ENCODE results near the gene ITFG1.
A peak's percentile ranks its signal among the peaks of the same experiment; 100 is the strongest.

Gene ITFG1

DNA sequence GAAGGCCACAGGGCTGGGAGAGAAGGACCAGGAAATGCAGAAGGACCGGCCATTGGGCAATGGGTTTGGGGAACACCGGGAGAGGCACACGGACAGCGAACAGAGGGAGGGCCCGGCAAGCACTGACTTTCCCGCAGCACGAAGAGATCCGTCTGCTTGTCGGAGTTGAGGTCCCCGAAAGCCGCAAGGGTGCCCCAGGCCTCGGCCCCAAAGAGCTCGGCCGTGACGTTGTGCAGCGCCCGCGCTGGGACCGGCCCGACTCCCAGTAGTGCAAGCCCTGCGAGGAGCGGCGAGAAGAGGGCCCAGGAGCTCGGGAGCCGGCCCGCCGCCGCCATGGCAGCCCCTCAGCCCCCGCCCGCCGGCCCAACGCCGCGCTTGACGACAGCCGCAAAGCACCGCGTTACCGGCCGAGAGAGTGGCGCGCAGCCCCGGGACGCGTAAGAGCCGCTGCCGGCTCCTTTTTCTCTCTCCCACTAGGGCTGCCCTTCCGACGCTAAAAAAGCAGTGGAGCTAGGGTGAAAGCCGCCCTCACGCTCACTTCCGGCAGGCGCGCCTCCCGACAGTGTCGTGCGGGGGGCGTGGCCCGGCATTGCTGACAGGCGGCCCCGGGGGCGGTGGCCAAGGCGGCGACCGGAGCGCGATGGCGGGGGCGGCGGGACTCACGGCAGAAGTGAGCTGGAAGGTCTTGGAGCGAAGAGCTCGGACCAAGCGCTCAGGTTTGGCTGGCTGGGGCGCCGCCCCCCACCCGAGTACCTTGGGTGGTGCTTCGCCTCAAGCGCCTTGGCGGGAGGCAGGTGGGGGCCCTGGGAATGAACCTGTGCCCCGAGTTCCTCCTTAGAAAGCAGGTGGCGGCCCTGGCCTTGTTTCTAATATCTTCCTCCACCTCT, at the start of gene ITFG1, which contains the start of gene PHKB:
ITFG1 (minus strand) TSS at position 353 of the 887 bp plus-strand sequence; CDS start at position 335, 18 bp downstream.
PHKB (plus strand) TSS at position 621 of the 887 bp plus-strand sequence; CDS start at position 641, 20 bp downstream.
- TF ChIP-seq, protein P1, sequence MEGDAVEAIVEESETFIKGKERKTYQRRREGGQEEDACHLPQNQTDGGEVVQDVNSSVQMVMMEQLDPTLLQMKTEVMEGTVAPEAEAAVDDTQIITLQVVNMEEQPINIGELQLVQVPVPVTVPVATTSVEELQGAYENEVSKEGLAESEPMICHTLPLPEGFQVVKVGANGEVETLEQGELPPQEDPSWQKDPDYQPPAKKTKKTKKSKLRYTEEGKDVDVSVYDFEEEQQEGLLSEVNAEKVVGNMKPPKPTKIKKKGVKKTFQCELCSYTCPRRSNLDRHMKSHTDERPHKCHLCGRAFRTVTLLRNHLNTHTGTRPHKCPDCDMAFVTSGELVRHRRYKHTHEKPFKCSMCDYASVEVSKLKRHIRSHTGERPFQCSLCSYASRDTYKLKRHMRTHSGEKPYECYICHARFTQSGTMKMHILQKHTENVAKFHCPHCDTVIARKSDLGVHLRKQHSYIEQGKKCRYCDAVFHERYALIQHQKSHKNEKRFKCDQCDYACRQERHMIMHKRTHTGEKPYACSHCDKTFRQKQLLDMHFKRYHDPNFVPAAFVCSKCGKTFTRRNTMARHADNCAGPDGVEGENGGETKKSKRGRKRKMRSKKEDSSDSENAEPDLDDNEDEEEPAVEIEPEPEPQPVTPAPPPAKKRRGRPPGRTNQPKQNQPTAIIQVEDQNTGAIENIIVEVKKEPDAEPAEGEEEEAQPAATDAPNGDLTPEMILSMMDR (IDR thresholded peaks at IDR 0.05): no peak
- DNase-seq (ENCODE audit: low spot score): peak; percentile 92

DNA sequence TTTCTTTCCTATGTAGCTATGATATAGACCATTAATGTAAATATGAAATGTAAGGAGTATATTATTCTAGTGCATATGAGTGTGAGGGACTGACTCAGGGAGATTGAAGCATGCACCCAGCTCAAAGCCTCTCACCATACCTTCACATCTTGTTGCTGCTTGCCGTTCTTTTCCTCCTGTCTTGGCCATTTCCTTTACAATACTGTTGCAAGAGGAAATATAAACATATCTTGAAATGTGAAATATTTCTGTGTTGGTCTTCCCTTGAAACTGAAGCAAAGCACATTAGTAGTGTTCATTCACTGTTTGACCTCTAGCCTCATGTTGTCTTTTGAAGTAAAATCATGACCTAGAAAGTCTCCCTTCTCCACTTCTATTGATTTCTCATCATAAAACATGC, 46.8 kb upstream of the ITFG1 start:
- H3K27ac ChIP-seq: no peak overlapping the region
- TF ChIP-seq, protein P1 (IDR thresholded peaks at IDR 0.05): no peak
- DNase-seq (ENCODE audit: low spot score): no peak
- no peak overlapping the region for H3K4me3 ChIP-seq

More for the DNA sequence above, at the start of gene ITFG1, which contains the start of gene PHKB:
- H3K27ac ChIP-seq: peak within 1 kb of the TSS; percentile 93 to 97
- H3K4me3 ChIP-seq: peak within 1 kb of the TSS; percentile 84

DNA sequence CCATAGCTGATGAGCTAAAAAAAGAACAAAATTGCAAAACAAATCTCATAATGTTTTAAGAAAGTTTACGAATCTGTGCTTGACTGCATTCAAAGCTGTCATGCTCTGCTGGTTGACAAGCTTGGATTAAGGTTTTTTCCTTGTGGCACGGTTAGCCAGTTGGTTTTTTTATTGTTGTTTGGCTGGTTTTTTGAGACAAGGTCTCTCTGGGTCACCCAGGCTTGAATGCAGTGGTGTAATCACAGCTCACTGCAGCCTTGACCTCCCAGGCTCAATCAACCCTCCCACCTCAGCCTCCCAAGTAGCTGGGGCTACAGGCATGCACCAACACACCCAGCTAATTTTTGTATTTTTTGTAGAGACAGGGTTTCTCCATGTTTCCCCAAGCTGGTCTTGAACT, 45.9 kb upstream of the ITFG1 start:
- TF ChIP-seq, protein P1 (IDR thresholded peaks at IDR 0.05): no peak
- no peak overlapping the region for H3K27ac ChIP-seq
- DNase-seq (ENCODE audit: low spot score): no peak

DNA sequence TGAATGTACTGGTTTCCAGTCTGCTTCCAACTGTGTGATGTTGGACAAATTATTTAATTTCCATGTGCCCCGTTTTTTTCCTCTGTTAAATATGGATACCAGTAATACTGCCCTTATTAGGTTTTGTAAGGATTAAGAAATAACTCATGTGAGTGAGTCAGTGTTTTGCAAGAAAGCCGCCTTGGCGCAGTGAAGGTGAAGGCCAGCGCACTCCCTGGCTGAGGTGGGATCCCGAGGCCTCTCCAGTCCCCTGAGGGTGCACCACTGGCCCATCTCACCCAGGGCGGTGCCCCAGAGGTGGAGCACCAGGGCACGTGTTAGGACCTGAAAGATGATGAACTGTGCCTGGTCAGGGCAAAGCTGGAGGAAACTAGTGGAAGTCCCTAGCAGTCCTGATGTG, 43.7 kb upstream of the ITFG1 start:
- TF ChIP-seq, protein P1 (IDR thresholded peaks at IDR 0.05): no peak
- no peak for DNase-seq (ENCODE audit: low spot score)
- no peak overlapping the region for H3K4me3 ChIP-seq
- no peak overlapping the region for H3K27ac ChIP-seq

More for the DNA sequence above, 45.9 kb upstream of the ITFG1 start:
- no peak overlapping the region for H3K4me3 ChIP-seq

DNA sequence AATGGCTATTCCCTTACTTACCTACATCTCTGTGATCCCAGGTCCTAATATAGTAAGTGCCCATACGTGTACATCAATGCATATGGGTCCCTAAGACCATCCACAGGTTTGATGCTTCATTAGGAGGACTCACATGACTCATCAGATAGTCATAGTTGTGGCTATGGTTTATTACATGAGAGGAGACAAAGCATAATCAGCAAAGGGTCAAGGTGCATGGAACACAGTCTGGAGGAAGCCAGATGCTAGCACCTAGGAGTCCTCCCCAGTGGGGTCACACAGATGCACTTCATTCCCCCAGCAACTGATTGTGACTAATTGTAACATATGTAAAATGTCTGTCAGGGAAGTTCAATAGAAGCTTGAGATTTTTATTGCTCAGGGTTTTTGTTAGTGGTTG, 43.1 kb upstream of the ITFG1 start:
- H3K4me3 ChIP-seq: no peak overlapping the region
- DNase-seq (ENCODE audit: low spot score): no peak
- TF ChIP-seq, protein P1 (IDR thresholded peaks at IDR 0.05): no peak
- H3K27ac ChIP-seq: no peak overlapping the region

DNA sequence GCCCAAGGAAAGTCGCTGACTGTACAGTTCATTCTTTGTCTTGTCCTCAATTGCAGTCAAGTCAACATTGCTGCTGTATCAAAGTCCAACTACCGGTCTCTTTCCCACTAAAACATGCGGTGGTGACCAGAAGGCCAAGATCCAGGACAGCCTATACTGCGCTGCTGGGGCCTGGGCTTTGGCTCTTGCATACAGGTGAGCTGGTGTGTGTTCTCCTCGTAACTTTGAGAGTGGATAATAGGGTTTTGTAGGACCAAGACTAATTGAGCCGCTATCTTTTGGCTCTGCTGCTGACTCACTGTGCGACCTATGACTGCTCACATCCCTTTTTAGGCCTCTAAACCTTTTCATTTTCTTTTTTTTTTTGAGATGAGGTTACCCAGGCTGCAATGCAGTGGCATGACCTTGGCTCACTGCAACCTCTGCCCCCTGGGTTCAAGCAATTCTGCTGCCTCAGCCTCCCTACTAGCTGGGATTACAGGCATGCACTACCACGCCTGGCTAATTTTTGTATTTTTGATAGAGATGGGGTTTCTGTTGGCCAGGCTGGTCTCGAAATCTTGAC, 38.9 kb upstream of the ITFG1 start:
- H3K4me3 ChIP-seq: no peak overlapping the region
- DNase-seq (ENCODE audit: low spot score): no peak
- no peak overlapping the region for H3K27ac ChIP-seq
- TF ChIP-seq, protein P1 (IDR thresholded peaks at IDR 0.05): no peak

All from coronary artery (tissue), 2 donors.